ENCODE measurements around the gene RMI2. TPM values are rescaled to one million over a fixed set of nuclear protein-coding genes. Genes with fewer than 3 reads are reported as not detected.

RMI2 gene
- total RNA-seq, 1 donor from 2014 or later, result 41.3 TPM

GRCh38 chr16:11355862-11356261 is 10.6 kb downstream of the RMI2 start:
- Mint-ChIP-seq H3K36me3 (peaks cover 12% of the 10 kb centered on the region), H3K4me1 (ENCODE audit: unreplicated experiment) (peaks cover 39% of the 10 kb centered on the region), H3K27me3 (no peaks in the 10 kb centered on the region), H3K27ac (peak overlapping the region; percentile 40), H3K9me3 (no peaks in the 10 kb centered on the region), H3K4me3 (no peak overlapping the region)
- no peak for TF ChIP-seq CTCF (conservative IDR thresholded peaks at IDR 0.05)
- DNase-seq (ENCODE audit: extremely low spot score, unreplicated experiment), result no peak

GRCh38 chr16:11356573-11357331 is 11.5 kb downstream of the RMI2 start:
- H3K4me1 Mint-ChIP-seq (ENCODE audit: unreplicated experiment), result peaks cover 43% of the 10 kb centered on the region

GRCh38 chr16:11358531-11358930 is 13.3 kb downstream of the RMI2 start:
- Mint-ChIP-seq H3K9me3 (no peaks in the 10 kb centered on the region), H3K4me3 (no peak overlapping the region), H3K36me3 (peaks cover 5% of the 10 kb centered on the region), H3K27me3 (no peaks in the 10 kb centered on the region), H3K27ac (peak overlapping the region; percentile 59), H3K4me1 (ENCODE audit: unreplicated experiment) (peaks cover 49% of the 10 kb centered on the region)
- TF ChIP-seq CTCF (conservative IDR thresholded peaks at IDR 0.05), result no peak
- DNase-seq (ENCODE audit: extremely low spot score, unreplicated experiment), result no peak

More at GRCh38 chr16:11356573-11357331, 11.5 kb downstream of the RMI2 start:
- H3K9me3 Mint-ChIP-seq, result no peaks in the 10 kb centered on the region
- DNase-seq (ENCODE audit: extremely low spot score, unreplicated experiment), result no peak
- no peaks in the 10 kb centered on the region for H3K27me3 Mint-ChIP-seq
- H3K4me3 Mint-ChIP-seq, result no peak overlapping the region
- H3K36me3 Mint-ChIP-seq, result peaks cover 12% of the 10 kb centered on the region
- H3K27ac Mint-ChIP-seq, result peak overlapping the region; percentile 89
- TF ChIP-seq CTCF (conservative IDR thresholded peaks at IDR 0.05), result peak; percentile 76

GRCh38 chr16:11359370-11359769 is 14.1 kb downstream of the RMI2 start:
- Mint-ChIP-seq H3K4me1 (ENCODE audit: unreplicated experiment) (peaks cover 53% of the 10 kb centered on the region), H3K27ac (peak overlapping the region; percentile 96), H3K9me3 (no peaks in the 10 kb centered on the region), H3K27me3 (no peaks in the 10 kb centered on the region), H3K4me3 (peak overlapping the region; percentile 51), H3K36me3 (no peaks in the 10 kb centered on the region)
- no peak for TF ChIP-seq CTCF (conservative IDR thresholded peaks at IDR 0.05)
- no peak for DNase-seq (ENCODE audit: extremely low spot score, unreplicated experiment)

GRCh38 chr16:11360641-11361373 is 15.5 kb downstream of the RMI2 start:
- Mint-ChIP-seq H3K4me3 (no peak overlapping the region), H3K36me3 (no peaks in the 10 kb centered on the region), H3K27me3 (no peaks in the 10 kb centered on the region), H3K27ac (peak overlapping the region; percentile 33), H3K4me1 (ENCODE audit: unreplicated experiment) (peaks cover 50% of the 10 kb centered on the region), H3K9me3 (no peaks in the 10 kb centered on the region)
- no peak for TF ChIP-seq CTCF (conservative IDR thresholded peaks at IDR 0.05)
- no peak for DNase-seq (ENCODE audit: extremely low spot score, unreplicated experiment)

Measured in type B pancreatic cell (in vitro differentiated cells).